HG02840 (cell line): ENCODE measurements around the gene RPL27.

Experiments used
- ATAC-seq: cut with Tn5 transposase; IDR thresholded peaks from one replicate; pipeline ENCODE4 v1.9.1; 2021; ENCODE audit warnings: mild to moderate bottlenecking, moderate library complexity, moderate number of reproducible peaks; ENCODE audit not compliant: unreplicated experiment, low FRiP score

Gene RPL27

GRCh38 chr17:43020030-43020621 lies 21.9 kb downstream of the RPL27 start:
- ATAC-seq: no peak

GRCh38 chr17:43020789-43021740 lies 22.8 kb downstream of the RPL27 start:
- no peak for ATAC-seq

GRCh38 chr17:43021741-43022512 lies 23.7 kb downstream of the RPL27 start, which contains the start of gene VAT1:
TSS of gene VAT1 (minus strand) at chr17:43022385. CDS start at chr17:43022322, 63 bp downstream.
- no peak for ATAC-seq

GRCh38 chr17:43024407-43025289 lies 26.4 kb downstream of the RPL27 start, which contains the start of gene RND2:
TSS of gene RND2 (plus strand) at chr17:43025231. CDS start at chr17:43025348, 117 bp downstream.
- no peak for ATAC-seq

GRCh38 chr17:43025290-43025657 lies 27.1 kb downstream of the RPL27 start:
- no peak for ATAC-seq

- no peak for ATAC-seq
Measured at GRCh38 chr17:43025766-43026537, 27.7 kb downstream of the RPL27 start.

GRCh38 chr17:43026595-43026994 lies 28.4 kb downstream of the RPL27 start:
- ATAC-seq: no peak

GRCh38 chr17:43027091-43028032 lies 29.1 kb downstream of the RPL27 start:
- no peak for ATAC-seq

- no peak for ATAC-seq
Measured at GRCh38 chr17:43028221-43028861, 30.1 kb downstream of the RPL27 start.

- no peak for ATAC-seq
Measured at GRCh38 chr17:43030137-43030767, 32.0 kb downstream of the RPL27 start.

GRCh38 chr17:43031666-43032065 lies 33.4 kb downstream of the RPL27 start:
- no peak for ATAC-seq

- ATAC-seq: no peak
Measured at GRCh38 chr17:43033948-43034881, 36.0 kb downstream of the RPL27 start.

GRCh38 chr17:43034894-43035293 lies 36.7 kb downstream of the RPL27 start:
- ATAC-seq: no peak

- ATAC-seq: no peak
Measured at GRCh38 chr17:43039646-43040045, 41.4 kb downstream of the RPL27 start.

- ATAC-seq: no peak
Measured at GRCh38 chr17:43040655-43041054, 42.4 kb downstream of the RPL27 start.

- ATAC-seq: no peak
Measured at GRCh38 chr17:43042025-43042628, 43.9 kb downstream of the RPL27 start.
